ENCODE data around the gene EML6. TPM values are rescaled to one million over a fixed set of nuclear protein-coding genes. Genes with fewer than 3 reads are reported as not detected.

The EML6 gene
- polyA plus RNA-seq, 3 donors = 0.22 to 0.85 (median 0.74) TPM

DNA sequence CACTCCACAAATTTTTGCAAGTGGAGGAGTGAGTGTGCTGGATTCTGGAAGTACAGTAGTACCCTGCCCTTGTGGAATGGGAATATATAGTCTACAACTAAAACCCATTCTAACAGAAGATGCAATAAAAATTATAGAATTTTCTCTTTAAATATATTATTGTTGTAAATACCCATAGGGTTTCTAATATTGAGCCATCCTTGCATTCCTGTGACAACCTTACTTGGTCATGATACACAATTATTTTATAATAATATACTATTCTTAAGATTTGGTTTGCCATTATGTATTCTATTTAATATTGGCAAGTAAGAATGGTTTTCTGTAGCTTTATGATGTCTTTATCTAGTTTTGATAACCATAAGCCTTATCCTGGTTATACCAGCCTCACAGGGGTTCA lies 52.2 kb downstream of the EML6 start:
- H3K27ac ChIP-seq (ENCODE audit: low read depth, low read length) = no peak overlapping the region

DNA sequence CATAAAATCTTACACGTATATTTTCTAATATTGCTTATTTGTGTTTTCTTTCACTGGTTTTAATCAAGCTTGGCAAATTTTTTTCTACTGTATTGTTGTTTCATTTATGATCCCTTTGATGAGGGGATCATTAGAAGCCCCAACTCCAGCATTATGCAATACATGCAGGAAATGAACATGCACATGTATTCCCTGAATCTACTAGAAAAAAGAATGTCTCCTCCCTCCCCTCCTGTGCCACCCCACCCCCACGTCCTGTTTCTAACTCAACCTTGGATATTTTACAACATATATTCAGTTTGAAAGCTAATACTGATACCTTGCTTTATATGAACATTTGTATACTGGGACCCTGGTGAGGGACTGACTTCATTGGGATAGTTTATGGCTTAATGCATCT lies 53.0 kb downstream of the EML6 start:
- H3K27ac ChIP-seq (ENCODE audit: low read depth, low read length) = no peak overlapping the region
- WGBS, 3 donors = 71 to 77% (median 71%) methylated on average over 2 of the region's 2 CpGs

DNA sequence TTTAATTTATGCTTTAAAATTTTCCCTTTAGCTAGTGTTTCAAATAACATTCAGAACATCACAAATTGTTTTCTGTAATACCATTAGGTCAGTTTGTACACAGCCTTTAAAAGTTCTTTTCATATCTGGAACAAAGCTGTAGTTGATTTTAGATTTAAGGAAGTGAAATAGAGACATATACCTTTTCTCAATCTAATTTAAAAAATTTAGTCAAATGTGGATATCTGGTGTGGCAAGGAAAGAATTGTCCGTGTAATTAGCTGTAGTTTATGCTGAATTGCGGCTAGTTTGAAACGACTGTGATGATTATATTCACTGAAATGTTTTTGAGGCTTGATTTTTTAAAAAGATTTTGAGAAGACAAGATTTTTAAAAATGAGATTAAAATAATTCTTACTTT lies 59.9 kb downstream of the EML6 start:
- H3K27ac ChIP-seq (ENCODE audit: low read depth, low read length) = no peak overlapping the region
- 96 to 98% (median 97%) methylated on average over 3 of the region's 3 CpGs for WGBS, 3 donors

DNA sequence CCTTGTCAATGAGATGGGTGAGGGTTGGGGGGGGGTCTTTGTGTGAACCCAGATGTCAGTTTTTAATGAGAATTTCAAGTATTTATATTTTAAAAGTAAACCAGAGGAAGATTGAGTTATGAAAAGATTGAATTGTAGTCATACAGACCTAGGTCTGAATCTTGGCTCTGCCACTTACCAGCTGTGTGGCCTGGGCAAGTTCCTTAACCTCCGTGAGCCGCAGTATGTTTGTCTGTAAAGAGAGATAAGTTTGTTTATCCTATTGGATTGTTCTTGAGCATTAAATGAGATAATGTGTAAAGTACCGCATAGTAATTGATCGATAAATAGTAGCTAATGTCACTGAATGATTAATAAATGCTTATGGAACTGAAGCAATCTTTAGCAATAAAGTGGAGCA lies 63.8 kb downstream of the EML6 start:
- no peak overlapping the region for H3K27ac ChIP-seq (ENCODE audit: low read depth, low read length)
- WGBS, 3 donors = 38 to 98% (median 92%) methylated on average over 4 of the region's 4 CpGs

DNA sequence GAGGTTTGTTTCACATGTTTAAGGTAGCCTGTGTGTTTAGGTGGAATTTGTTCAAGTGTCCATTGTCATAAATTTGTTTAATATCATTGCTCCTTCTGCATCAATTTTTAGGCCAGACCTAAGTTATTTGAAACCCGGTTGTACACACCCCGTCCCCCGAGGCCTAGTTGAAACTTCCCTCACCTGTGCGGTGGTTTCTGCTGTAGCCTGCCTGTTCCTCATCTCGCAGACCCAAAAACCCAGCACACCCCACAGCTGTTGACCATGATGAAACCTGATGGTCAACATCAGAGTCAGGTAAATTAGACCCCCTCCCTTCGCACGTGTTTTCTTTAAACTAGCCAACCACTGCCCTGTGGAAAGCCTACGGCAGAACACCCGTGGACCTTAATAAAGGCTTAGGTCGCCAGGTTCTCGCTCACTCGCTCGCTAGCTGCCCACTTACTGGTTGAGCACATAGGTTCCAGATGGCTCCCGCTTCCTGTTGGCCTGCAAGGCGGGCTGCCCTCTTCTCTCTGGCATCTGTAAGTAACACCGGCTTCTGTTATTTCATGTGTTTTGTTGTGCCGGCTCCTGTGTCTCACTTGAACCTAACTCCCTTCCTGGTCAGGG lies 64.4 kb downstream of the EML6 start:
- 95 to 97% (median 96%) methylated on average over 17 of the region's 17 CpGs for WGBS, 3 donors
- no peak overlapping the region for H3K27ac ChIP-seq (ENCODE audit: low read depth, low read length)

DNA sequence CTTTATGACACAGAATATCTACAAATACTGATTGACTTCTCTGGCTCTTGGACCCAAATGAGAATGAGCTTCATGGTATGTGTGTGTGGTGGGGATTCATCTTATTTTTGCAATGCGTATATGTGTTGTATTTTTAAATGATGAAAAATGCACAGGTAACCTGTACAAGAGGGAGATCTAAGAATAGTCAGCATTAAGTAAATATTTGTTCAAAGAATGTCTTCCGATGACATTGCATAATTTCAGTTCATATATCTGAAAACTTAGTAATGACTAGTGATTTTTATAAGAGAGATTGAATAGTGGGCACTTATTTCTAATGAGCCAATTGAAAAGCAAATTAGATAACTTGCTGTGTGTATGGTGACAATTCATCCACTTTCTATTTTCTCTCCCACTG lies 66.4 kb downstream of the EML6 start:
- 80 to 96% (median 91%) methylated on average over 2 of the region's 2 CpGs for WGBS, 3 donors
- H3K27ac ChIP-seq (ENCODE audit: low read depth, low read length) = no peak overlapping the region

DNA sequence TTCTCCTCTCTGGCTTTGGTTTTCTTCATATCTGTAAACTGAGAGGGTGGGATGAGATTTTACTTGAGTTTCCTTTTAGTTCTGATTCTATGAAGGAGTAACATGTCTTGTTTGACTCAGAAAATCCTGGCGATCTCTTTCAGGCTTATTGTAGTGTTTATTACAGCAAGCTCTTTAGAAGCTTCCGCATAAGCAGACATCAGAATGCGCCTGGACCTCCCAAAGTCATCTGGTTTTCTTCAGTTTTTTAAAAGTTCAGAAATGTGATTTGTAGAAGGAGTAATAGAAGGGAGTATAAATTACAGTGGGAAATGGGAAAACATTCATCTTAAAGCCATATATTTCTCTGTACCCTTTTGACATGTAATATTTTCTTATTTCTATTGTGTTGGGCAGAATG lies 68.4 kb downstream of the EML6 start:
- no peak overlapping the region for H3K27ac ChIP-seq (ENCODE audit: low read depth, low read length)
- 67 to 89% (median 72%) methylated on average over 3 of the region's 3 CpGs for WGBS, 3 donors

DNA sequence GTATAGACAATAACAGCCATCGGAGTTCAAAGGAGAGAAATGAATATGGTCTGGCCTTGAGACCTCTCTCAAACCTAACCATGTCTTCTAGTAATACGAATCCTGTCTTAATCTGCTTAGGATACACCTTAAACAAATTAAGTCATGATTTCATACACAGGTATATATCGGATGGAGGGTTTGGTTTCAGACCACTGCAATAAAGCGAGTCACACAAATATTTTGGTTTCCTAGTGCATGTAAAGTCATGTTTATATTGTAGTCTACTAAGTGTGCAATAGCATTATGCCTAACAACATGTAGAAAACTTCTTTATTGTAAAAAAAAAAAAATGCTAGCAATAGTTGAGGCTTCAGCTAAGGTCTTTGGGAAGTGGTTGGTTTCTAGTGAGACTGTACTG lies 73.8 kb downstream of the EML6 start:
- 93 to 95% (median 93%) methylated on average over 4 of the region's 4 CpGs for WGBS, 3 donors

DNA sequence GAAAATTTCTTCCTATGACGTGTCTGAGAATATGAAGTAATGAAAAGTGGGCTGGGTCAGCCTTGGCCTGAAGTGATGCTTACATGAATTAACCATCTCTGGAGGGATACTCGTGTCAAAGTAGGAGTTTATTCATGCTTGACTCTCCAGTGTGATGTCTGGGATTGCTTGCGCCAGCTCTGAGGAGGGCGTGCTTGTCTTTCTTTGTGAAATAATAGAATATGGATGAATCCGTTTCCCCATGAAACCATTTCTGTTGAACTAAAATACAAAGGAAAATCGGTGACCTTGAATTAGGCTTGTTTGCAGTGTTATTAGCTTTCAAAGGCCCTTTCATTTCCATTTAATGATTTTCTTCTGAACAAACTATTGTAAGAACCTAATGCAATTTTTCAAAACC lies 77.9 kb downstream of the EML6 start:
- WGBS, 3 donors = 71 to 93% (median 88%) methylated on average over 6 of the region's 6 CpGs
- no peak overlapping the region for H3K27ac ChIP-seq (ENCODE audit: low read depth, low read length)

More for the DNA sequence above, 73.8 kb downstream of the EML6 start:
- no peak overlapping the region for H3K27ac ChIP-seq (ENCODE audit: low read depth, low read length)

DNA sequence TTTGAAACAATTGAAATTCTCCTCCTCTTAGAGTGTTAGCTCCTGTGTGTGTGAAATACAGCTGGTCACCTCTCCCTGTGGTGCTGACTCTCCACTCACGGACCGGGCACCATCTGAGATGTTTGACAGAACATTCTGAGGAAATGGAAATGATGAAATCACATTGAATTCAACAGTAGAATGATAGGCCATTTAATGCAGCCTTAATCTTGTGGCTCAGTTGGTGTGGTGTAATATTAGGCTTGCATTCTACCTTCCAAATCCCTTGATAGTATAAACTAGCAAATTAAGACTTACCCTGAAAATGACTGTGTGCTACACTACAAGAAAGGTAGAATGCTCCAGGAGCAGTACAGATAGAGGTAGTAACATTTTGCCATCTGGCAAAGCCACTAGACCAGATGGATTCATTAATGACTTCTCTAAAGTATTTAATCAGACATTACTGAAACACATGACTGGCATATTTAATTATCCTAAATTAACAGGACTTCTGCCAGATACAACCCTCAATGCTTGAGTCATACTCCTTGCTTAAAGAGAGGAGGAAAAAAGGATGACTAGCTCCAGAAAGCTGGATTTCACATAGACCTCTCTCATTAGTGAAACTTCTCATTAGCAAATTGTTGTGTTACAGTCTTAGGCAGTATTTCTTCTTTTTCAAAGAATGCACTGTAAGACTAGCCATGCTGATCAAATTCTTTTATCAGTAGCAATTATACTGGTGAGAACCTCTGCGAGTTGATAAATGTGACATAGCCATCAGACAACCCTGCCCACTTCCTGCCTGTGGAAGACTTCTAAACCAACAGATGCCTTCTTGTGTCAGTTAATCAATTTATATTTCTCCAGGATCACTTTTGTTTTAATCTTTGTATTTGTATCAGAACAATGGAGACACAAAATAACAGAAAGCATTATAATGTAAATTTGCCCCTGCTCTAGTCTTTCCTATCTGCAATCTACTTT lies 80.6 kb downstream of the EML6 start:
- 50 to 90% (median 50%) methylated on average over 3 of the region's 3 CpGs for WGBS, 3 donors
- no peak overlapping the region for H3K27ac ChIP-seq (ENCODE audit: low read depth, low read length)

DNA sequence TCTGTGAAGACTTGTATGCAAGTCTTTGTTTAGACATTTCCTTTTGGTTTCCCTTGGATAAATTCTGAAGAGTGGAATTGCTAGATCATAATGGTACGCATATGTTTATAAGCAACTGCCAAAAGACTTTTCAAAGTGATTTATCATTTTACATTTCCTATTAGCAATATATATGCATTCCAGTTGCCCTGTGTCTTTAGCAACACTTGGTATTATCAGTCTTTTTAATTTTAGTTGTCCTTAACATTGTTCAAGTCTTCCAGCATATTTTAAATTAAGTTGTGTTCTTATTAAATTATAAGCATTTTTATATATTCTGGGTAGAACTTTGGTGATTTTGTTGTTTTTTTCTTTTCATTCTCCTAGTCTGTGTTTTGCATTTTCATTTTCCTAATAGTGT lies 81.8 kb downstream of the EML6 start:
- no peak overlapping the region for H3K27ac ChIP-seq (ENCODE audit: low read depth, low read length)
- 90 to 100% (median 91%) methylated on average over 1 of the region's 1 CpG for WGBS, 3 donors

DNA sequence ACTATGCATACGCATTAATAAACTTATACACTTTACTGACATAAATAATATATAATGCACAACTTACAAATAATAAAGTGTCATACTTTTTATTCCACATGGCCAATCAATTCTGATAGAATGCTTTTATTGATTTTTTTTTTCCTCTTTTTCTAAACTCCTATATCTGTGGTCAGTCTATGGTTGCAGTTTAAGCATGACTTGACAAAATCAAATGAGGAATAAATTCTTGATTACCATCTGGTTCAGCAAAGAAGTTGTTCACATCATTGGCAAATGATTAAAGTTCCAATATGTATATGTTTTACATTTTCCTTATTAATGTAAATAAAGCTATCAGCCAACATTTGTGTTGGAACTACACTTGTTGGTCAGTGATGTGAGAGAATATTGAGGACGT lies 83.5 kb downstream of the EML6 start:
- no peak overlapping the region for H3K27ac ChIP-seq (ENCODE audit: low read depth, low read length)
- 80 to 96% (median 94%) methylated on average over 2 of the region's 2 CpGs for WGBS, 3 donors

DNA sequence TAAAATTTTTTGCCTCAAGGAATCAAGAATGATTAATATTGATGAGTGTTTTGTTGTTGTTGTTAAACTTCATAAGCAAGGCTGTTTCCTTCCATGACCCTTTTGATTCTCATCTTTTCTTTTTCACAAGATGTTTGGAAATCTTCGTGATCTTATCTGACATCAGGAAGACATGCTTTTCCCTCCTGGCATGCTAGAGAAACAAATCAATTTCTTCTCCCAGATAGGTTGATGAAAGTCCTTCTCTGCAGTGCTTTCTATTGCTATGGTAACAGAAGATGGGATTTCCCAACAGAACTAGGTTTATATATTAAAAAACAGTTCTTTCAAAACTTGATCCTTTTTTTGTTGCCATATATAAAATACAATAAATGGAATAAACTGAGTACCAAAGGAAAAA lies 85.2 kb downstream of the EML6 start:
- 44 to 70% (median 63%) methylated on average over 1 of the region's 1 CpG for WGBS, 3 donors
- no peak overlapping the region for H3K27ac ChIP-seq (ENCODE audit: low read depth, low read length)

DNA sequence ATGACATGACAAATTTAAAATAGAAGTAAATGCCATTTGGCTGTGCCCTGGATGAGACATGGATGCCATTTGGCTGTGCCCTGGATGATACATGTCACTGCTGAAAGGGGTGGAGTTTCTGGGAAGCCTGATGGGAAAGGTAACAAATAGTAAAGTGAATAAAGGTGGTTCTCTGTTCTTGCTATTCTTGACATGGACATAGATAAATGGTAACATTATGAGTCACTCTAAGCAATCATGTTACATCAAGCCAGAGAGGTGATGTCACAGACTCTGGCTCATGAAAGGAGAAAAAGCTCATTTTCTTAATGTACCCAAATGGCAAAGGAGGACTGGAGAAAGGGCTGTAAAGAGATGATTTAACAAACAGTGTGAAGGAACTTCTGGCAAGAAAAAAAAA lies 86.4 kb downstream of the EML6 start:
- no peak overlapping the region for H3K27ac ChIP-seq (ENCODE audit: low read depth, low read length)

DNA sequence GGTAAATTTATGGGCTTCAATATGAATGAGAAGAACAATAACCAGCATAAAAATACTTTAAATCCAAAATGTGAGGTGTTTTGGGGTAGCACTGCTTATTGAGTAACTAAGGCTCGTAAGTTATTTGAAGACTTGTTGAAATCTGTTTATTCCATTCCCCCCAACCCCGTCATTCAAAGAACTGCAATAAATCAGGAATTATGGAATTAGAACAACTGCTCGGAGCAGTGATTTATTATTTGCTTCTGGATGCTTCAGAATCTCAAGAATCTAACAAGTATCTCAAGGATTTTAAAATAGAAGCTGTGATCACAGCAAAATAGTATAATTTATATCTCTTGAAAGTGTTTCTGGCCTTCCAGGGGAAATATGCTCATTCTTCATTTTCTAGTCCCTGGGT lies 86.8 kb downstream of the EML6 start:
- no peak overlapping the region for H3K27ac ChIP-seq (ENCODE audit: low read depth, low read length)
- 73 to 91% (median 75%) methylated on average over 3 of the region's 3 CpGs for WGBS, 3 donors

DNA sequence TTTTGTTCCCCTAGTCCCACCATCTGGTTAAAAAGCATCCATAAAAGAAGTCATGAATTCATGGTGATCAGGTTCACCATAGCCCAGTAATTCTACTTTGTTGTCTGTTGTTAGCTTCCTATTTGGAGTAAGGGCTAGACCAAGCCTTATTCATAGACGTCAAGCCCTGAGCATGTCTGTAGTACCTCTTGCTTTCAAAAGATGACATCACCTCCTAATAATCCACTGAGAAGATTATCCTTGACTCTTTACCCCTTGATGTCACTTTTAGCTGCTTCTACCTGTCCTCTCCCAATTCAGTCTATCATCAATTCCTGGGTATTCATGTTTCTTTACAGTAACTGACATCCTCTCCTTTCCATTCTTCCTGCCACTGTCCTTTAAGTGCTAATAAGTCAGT lies 90.1 kb downstream of the EML6 start:
- 90 to 100% (median 98%) methylated on average over 1 of the region's 1 CpG for WGBS, 3 donors
- no peak overlapping the region for H3K27ac ChIP-seq (ENCODE audit: low read depth, low read length)

DNA sequence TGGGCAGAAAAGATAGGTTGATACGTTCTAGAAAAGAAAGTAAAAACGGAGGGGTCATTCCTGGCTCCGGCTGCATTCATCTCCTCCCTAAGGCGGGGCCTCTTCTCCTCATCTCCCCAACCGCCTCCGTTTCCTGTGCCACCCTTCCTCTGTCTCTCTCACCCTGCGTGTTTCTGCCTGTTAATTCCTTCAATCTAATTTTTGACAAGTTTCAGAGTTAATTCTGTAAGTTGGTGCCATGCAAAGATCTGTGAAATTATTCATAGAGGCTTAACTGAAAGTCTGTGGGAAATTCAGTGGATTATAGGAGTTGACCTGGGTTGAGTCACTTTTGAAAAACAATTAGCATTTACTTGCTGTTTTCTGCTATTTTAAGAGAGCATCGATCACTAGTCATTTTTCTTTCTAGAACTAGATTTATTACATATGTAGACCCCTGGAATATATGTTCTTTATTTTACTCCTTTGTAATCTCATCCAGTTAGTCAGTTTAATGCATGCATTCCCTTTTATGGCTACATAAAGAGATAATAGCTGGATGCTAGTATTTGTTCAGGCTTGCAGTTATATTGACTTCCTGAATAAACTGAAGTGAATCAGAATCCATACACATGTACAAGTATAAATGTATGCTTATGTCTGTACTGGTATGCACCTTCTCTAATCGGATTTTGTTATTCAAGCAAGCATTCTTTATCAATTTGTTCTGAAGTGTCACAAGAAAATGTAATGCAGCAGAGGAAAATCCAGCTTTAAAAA lies 91.1 kb downstream of the EML6 start:
- WGBS, 3 donors = 70 to 81% (median 73%) methylated on average over 9 of the region's 9 CpGs
- H3K27ac ChIP-seq (ENCODE audit: low read depth, low read length) = no peak overlapping the region

DNA sequence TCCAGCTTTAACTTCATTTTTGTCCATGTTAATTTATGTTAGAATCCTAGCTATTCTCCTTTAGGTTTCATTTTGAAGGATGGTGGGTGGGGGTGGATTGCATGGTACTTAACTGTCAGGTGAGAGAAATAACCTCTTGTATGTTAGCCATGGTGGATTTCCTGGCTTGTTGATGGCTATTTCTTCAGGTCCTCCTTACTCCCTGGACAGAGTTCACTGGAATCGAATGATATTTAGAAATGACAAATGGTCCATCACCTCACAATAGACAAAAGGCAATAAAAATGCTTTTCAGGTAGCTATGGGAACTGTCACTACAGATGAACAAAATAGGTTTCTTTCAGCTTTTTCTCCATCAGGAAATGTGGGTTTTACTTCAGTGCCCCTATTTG lies 91.7 kb downstream of the EML6 start:
- H3K27ac ChIP-seq (ENCODE audit: low read depth, low read length) = no peak overlapping the region
- 67 to 88% (median 85%) methylated on average over 1 of the region's 1 CpG for WGBS, 3 donors

DNA sequence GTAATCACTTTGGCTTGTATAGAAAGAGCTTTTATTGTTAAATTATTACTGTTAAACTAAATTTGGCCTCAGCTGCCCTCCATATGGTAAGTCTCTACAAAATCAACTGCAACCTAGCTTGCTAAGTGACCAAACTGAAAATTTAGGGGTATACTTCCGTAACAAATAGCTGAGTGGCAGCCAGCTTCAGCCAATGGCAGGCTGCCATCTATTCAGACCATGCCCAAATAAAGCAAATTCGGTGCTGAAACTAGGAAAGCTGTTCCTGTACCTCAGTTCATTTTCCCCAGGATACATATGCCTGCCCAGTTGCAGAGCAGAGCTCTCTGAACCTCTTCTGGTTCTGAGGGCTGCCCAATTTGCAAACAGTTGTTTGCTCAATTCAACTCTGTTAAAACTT lies 94.8 kb downstream of the EML6 start:
- WGBS, 3 donors = 65 to 88% (median 85%) methylated on average over 2 of the region's 2 CpGs
- H3K27ac ChIP-seq (ENCODE audit: low read depth, low read length) = no peak overlapping the region
